RWPE2 (cell line): Measurements from ENCODE around the gene COL28A1.

Experiments
- ATAC-seq: fragments of 200-7000 bp; cut with Tn5 transposase; 3 replicates; pipeline ENCODE4 v1.9.1; 2021; ENCODE audit warnings: low read depth
- DNase-seq: peaks from one replicate; pipeline ENCODE4 v3.0.0-alpha.2; 2020; ENCODE audit warnings: low spot score
- H3K27ac ChIP-seq: fragments of 450-650 bp; 2 replicates; pipeline ENCODE4 v1.5.1; 2017; ENCODE audit warnings: mild to moderate bottlenecking; ENCODE audit not compliant: poor library complexity, severe bottlenecking
- H3K27me3 ChIP-seq: fragments of 250-450 bp; sonication (Bioruptor Pico); 2 replicates; pipeline ENCODE4 v1.5.1; 2021; ENCODE audit warnings: mild to moderate bottlenecking, moderate library complexity; ENCODE audit not compliant: insufficient read depth, poor library complexity, severe bottlenecking
- H3K36me3 ChIP-seq: fragments of 250-450 bp; sonication (Bioruptor Pico); 2 replicates; pipeline ENCODE4 v1.5.1; 2020; ENCODE audit warnings: low read depth, mild to moderate bottlenecking, moderate library complexity
- H3K4me1 ChIP-seq: fragments of 250-450 bp; sonication (Bioruptor Pico); 2 replicates; pipeline ENCODE4 v1.5.1; 2021; ENCODE audit warnings: mild to moderate bottlenecking, moderate library complexity; ENCODE audit not compliant: insufficient read depth, poor library complexity, severe bottlenecking
- H3K4me3 ChIP-seq: fragments of 250-450 bp; sonication (Bioruptor Pico); 2 replicates; pipeline ENCODE4 v1.5.1; 2021; ENCODE audit warnings: mild to moderate bottlenecking, moderate library complexity; ENCODE audit not compliant: severe bottlenecking
- H3K9me3 ChIP-seq: fragments of 250-450 bp; sonication (Bioruptor Pico); 2 replicates; pipeline ENCODE4 v1.5.1; 2021; ENCODE audit warnings: mild to moderate bottlenecking, moderate library complexity; ENCODE audit not compliant: severe bottlenecking
- TF ChIP-seq, protein P1 (sequence below): fragments of 450-650 bp; IDR thresholded peaks from one replicate; pipeline ENCODE4 v1.5.1; 2017; ENCODE audit warnings: mild to moderate bottlenecking, moderate library complexity; ENCODE audit not compliant: poor library complexity, severe bottlenecking

COL28A1 gene

DNA sequence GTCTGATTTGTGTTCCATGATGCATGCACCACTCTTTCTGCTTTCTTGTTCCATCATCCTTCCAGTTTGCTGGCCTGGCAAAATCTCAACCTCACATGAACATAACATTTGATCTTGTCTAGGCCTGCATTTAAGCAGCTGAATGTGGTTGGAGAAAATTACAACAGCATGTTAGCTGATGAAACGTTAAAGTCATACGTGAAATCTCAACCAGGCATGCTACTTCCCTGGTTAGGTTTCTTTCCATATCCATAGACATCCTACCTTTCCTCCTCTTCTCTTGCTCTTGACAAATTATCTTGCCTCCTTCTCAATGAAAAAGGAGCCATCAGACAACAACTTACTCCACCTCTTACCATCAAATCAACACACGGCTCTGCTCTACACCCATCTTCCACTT lies 199.8 kb downstream of the COL28A1 start:
- H3K27me3 ChIP-seq: no peaks in the 10 kb centered on the region
- H3K27ac ChIP-seq: no peak overlapping the region
- H3K4me3 ChIP-seq: no peak overlapping the region
- no peaks in the 10 kb centered on the region for H3K4me1 ChIP-seq
- H3K9me3 ChIP-seq: no peaks in the 10 kb centered on the region
- TF ChIP-seq, protein P1, sequence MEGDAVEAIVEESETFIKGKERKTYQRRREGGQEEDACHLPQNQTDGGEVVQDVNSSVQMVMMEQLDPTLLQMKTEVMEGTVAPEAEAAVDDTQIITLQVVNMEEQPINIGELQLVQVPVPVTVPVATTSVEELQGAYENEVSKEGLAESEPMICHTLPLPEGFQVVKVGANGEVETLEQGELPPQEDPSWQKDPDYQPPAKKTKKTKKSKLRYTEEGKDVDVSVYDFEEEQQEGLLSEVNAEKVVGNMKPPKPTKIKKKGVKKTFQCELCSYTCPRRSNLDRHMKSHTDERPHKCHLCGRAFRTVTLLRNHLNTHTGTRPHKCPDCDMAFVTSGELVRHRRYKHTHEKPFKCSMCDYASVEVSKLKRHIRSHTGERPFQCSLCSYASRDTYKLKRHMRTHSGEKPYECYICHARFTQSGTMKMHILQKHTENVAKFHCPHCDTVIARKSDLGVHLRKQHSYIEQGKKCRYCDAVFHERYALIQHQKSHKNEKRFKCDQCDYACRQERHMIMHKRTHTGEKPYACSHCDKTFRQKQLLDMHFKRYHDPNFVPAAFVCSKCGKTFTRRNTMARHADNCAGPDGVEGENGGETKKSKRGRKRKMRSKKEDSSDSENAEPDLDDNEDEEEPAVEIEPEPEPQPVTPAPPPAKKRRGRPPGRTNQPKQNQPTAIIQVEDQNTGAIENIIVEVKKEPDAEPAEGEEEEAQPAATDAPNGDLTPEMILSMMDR: no peak
- H3K36me3 ChIP-seq: no peaks in the 10 kb centered on the region
- ATAC-seq (no peak), DNase-seq (no peak)

DNA sequence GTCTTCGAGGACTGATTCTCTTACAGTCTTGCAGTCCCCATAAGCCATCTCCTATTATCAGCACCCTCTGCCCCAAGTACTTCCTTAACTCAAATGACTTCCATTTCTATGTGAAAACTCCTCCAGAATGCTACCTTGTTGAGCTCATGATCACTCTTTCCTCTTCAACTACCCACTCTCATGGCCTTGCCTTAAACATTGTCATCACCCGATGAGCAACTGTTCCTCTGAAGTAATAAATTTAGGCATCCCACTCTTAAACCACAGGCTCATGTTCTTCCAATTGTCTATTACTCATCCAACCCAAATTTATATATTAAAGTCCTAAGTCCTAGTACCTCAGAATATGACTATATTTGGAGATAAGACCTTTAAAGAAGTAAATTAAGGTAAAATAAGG lies 200.5 kb downstream of the COL28A1 start:
- Histone ChIP-seq H3K27me3 (no peaks in the 10 kb centered on the region), H3K4me1 (no peaks in the 10 kb centered on the region), H3K36me3 (no peaks in the 10 kb centered on the region), H3K9me3 (no peaks in the 10 kb centered on the region), H3K27ac (no peak overlapping the region), H3K4me3 (no peak overlapping the region)
- DNase-seq (no peak), ATAC-seq (no peak)
- TF ChIP-seq, protein P1: no peak

DNA sequence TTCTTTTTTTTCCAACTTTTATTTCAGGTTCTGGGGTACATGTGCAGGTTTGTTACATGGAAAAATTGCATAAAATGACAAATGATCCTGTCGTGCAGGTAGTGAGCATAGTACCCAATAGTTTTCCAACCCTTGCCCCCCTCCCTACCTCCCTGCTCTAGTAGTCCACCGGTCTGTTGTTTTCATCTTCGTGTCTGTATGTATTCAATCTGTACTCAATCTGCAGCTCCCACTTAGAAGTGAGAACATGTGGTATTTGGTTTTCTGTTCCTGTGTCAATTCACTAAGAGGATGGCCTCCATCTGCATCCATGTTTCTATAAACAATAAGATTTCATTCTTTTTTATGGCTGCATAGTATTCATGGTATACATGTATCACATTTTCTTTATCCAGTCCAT lies 202.1 kb downstream of the COL28A1 start:
- H3K27me3 ChIP-seq: no peaks in the 10 kb centered on the region
- TF ChIP-seq, protein P1: no peak
- no peaks in the 10 kb centered on the region for H3K9me3 ChIP-seq
- H3K36me3 ChIP-seq: no peaks in the 10 kb centered on the region
- peaks cover 3% of the 10 kb centered on the region for H3K4me1 ChIP-seq
- no peak overlapping the region for H3K4me3 ChIP-seq
- ATAC-seq (no peak), DNase-seq (no peak)
- no peak overlapping the region for H3K27ac ChIP-seq

DNA sequence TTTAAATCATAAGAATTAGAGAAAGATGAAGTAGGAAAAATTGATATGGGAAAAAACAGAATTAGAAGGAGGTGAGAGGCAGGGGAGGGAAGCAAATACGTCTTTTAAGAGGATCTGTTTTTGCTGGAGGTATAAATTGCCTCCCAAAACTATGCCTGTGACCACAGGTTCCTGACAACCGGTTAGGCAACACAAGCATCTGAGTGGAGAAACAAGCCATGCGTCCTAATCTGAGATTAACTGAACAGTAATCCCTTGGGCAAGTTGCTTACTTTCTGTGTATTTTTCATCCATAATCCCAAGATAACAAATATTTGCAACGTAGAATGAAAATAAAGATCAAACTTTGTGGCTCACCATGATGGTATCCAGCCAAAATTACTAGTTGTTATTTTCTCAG lies 204.2 kb downstream of the COL28A1 start:
- no peak for ATAC-seq
- Histone ChIP-seq H3K27me3 (no peaks in the 10 kb centered on the region), H3K27ac (no peak overlapping the region), H3K36me3 (no peaks in the 10 kb centered on the region), H3K4me1 (peaks cover 10% of the 10 kb centered on the region), H3K4me3 (no peak overlapping the region), H3K9me3 (no peaks in the 10 kb centered on the region)
- TF ChIP-seq, protein P1: no peak
- no peak for DNase-seq

DNA sequence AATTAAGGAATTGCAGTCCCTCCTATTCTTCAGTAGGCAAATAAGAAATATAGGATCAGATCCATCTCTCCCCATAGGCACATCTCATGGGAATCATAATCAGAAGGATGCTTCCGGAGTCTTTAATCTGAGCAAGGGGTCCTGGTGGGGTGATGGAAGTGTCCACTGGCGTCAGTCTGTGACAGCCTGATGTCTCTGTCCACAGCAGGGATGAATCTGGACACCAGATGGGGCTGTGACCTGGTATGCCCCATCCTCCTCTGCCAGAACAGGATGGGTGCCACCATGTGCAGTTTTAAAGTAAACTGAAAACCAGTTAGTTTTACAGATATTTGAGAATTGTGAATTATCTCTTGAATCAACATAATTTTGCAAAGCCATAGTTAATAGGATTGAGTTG lies 204.7 kb downstream of the COL28A1 start:
- Histone ChIP-seq H3K9me3 (no peaks in the 10 kb centered on the region), H3K4me3 (no peak overlapping the region), H3K36me3 (no peaks in the 10 kb centered on the region), H3K4me1 (peaks cover 10% of the 10 kb centered on the region), H3K27ac (no peak overlapping the region), H3K27me3 (no peaks in the 10 kb centered on the region)
- TF ChIP-seq, protein P1: no peak
- ATAC-seq (no peak), DNase-seq (no peak)
